Body of pancreas (tissue), 4 donors: ENCODE data around the gene FAM236A.
"Not testable (repeated sequence)": the region's sequence is repeated elsewhere in the genome, so short reads cannot be mapped to it uniquely, and the experiment has no call there.

Experiments
- CTCF ChIP-seq, 7 experiments: fragments of 450-650 bp in 4 of 7; fragments of 200-600 bp in 3 of 7; sonication (generic) in 3 of 7; IDR thresholded peaks; one replicate each; pipeline ENCODE4 v1.5.1; 2016 to 2019; ENCODE audit warnings: antibody characterized with exemption in 7 of 7
- POLR2A ChIP-seq, 3 donors: fragments of 450-650 bp; IDR thresholded peaks; one replicate each; pipeline ENCODE4 v1.6.1; 2016; ENCODE audit warnings: antibody characterized with exemption in 3 of 3, mild to moderate bottlenecking in 2 of 3

- not testable (repeated sequence) for TF ChIP-seq CTCF, POLR2A (IDR thresholded peaks at IDR 0.05)
These were observed 1.6 kb upstream of the FAM236A start for GRCh38 chrX:72936455-72936854.
